HFFc6 (cell line): Measurements from ENCODE around the gene PRTN3. TPM values are rescaled to one million over a fixed set of nuclear protein-coding genes. Genes with fewer than 3 reads are reported as not detected.
A peak's percentile ranks its signal among the peaks of the same experiment; 100 is the strongest.
"Not testable (repeated sequence)": the region's sequence is repeated elsewhere in the genome, so short reads cannot be mapped to it uniquely, and the experiment has no call there.

Experiments
- DNase-seq: peaks from one replicate; pipeline ENCODE4 v3.0.0-alpha.2; 2018
- H3K27ac Mint-ChIP-seq: 2 replicates; pipeline ENCODE4 v1.8.0; 2020; ENCODE audit warnings: mild to moderate bottlenecking, mixed read lengths
- H3K27me3 Mint-ChIP-seq: 2 replicates; pipeline ENCODE4 v1.8.0; 2021; ENCODE audit warnings: mild to moderate bottlenecking, moderate library complexity, mixed read lengths; ENCODE audit not compliant: insufficient read depth
- H3K36me3 Mint-ChIP-seq: 2 replicates; pipeline ENCODE4 v1.8.0; 2021; ENCODE audit warnings: low read depth, mixed read lengths
- H3K4me1 Mint-ChIP-seq: 2 replicates; pipeline ENCODE4 v1.8.0; 2020; ENCODE audit warnings: low read depth, mixed read lengths
- H3K4me3 Mint-ChIP-seq: 2 replicates; pipeline ENCODE4 v1.8.0; 2020; ENCODE audit warnings: mild to moderate bottlenecking, moderate library complexity, mixed read lengths
- H3K9me3 Mint-ChIP-seq: 2 replicates; pipeline ENCODE4 v1.8.0; 2020; ENCODE audit warnings: mild to moderate bottlenecking, mixed read lengths
- CTCF ChIP-seq: fragments of 200-600 bp; sonication (generic); IDR thresholded peaks from 2 replicates; pipeline ENCODE4 v1.5.0; 2021; ENCODE audit warnings: antibody characterized with exemption, mild to moderate bottlenecking
- total RNA-seq, 6 experiments: library from RNA; stranded (reverse); fragmentation: NEBNext Ultra II Directional; extraction: Animal tissue kit (Norgen Biotek cat#: 25700); gene quantifications; 2 replicates in 1 of 6; 3 replicates in 5 of 6; pipeline ENCODE4 v1.2.3, GENCODE V29; 2021

The PRTN3 gene
- total RNA-seq, 6 experiments from 2014 or later: not detected

- no peak for DNase-seq
- no peaks in the 10 kb centered on the region for H3K4me1 Mint-ChIP-seq
- no peak for TF ChIP-seq CTCF
- H3K9me3 Mint-ChIP-seq: peaks cover 13% of the 10 kb centered on the region
- peak overlapping the region; percentile 32; the same call in 1 of the 2 replicates for H3K4me3 Mint-ChIP-seq
- H3K27ac Mint-ChIP-seq: peak overlapping the region; percentile 43; the same call in 1 of the 2 replicates
- H3K36me3 Mint-ChIP-seq: peaks cover 42% of the 10 kb centered on the region
- H3K27me3 Mint-ChIP-seq: peaks cover 29% of the 10 kb centered on the region
Measured at GRCh38 chr19:814152-815078, 26.4 kb upstream of the PRTN3 start.

DNA sequence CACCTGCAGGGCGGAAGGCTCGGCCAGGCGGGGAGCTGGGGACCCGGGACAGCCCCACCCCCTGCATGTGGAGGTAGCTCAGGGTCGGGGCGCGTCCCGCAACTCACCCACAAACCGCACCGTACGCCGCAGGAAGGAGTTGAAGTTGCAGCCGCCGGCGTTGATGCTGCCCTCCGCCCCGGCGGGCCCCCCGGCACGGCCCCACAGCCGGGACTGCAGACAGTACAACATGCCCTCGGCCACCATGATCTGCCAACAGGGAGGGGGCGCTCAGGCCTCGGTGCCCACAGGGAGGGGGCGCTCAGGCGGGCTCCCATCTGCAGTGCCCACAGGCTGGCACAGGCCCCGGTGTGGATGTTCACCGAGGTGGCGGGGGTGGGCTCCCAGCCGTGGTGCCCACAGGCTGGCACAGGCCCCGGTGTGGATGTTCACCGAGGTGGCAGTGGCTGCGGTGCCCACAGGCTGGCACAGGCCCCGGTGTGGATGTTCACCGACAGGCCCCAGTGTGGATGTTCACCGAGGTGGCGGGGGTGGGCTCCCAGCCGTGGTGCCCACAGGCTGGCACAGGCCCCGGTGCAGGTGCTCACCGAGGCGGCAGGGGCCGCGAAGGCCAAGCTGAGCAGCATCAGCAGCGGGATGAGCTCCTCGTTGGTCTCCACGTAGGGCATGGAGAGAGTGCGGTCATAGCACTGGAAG, 25.6 kb upstream of the PRTN3 start:
- no peaks in the 10 kb centered on the region for H3K4me1 Mint-ChIP-seq
- no peak for DNase-seq
- H3K27me3 Mint-ChIP-seq: peaks cover 21% of the 10 kb centered on the region
- H3K4me3 Mint-ChIP-seq: peak overlapping the region; percentile 32; the same call in 1 of the 2 replicates
- peaks cover 34% of the 10 kb centered on the region for H3K36me3 Mint-ChIP-seq
- H3K9me3 Mint-ChIP-seq: peaks cover 13% of the 10 kb centered on the region
- peak overlapping the region; percentile 43; the same call in 1 of the 2 replicates for H3K27ac Mint-ChIP-seq
- TF ChIP-seq CTCF: no peak

DNA sequence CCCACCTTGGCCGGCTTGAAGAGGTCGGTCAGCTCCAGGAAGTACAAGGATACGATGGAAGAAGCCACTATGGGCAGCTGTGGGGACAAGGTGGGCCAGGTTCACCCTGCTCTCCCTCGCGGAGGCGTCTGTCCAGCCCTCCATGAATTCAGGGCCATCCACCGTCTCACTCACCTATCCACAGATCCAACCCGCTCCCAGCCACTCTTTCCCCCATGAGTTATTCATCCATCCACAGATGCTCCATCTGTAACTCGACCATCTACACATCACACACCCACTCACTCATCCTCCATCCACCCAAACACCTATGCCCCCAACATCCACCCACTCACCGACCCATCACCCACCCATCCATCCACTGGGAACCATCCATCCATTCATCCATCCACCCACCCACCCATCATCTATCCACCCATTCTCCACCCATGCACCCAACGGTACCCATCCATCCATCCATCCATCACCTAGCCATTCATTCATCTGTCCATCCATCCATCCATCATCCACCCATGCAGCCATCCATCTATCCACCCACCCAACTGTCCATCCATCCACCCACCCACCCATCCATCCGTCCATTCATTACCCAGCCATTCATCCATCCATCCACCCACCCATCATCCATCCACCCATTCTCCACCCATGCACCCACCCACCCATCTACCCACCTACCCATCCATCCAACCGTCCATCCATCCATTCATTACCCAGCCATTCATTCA, 24.9 kb upstream of the PRTN3 start:
- Mint-ChIP-seq H3K27me3 (peaks cover 21% of the 10 kb centered on the region), H3K4me1 (no peaks in the 10 kb centered on the region), H3K36me3 (peaks cover 30% of the 10 kb centered on the region), H3K4me3 (peak overlapping the region; percentile 59; the same call in 1 of the 2 replicates), H3K27ac (peak overlapping the region; percentile 12; the same call in 1 of the 2 replicates), H3K9me3 (peaks cover 13% of the 10 kb centered on the region)
- DNase-seq: no peak
- TF ChIP-seq CTCF: no peak

DNA sequence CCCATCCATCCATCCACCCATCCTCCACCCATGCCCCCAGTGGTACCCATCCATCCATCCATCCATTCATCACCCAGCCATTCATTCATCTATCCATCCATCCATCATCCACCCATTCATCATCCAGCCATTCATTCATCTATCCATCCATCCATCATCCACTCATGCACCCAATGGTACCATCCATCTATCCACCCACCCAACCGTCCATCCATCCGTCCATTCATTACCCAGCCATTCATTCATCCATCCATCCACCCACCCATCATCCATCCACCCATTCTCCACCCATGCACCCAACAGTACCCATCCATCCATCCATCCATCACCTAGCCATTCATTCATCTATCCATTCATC, 24.3 kb upstream of the PRTN3 start:
- TF ChIP-seq CTCF: no peak
- DNase-seq: no peak
- Mint-ChIP-seq H3K36me3 (peaks cover 28% of the 10 kb centered on the region), H3K27me3 (peaks cover 21% of the 10 kb centered on the region), H3K9me3 (peaks cover 13% of the 10 kb centered on the region), H3K4me3 (peak overlapping the region; percentile 7; the same call in 1 of the 2 replicates), H3K27ac (no peak overlapping the region; the same call in 1 of the 2 replicates), H3K4me1 (no peaks in the 10 kb centered on the region)

GRCh38 chr19:820212-820611, 20.6 kb upstream of the PRTN3 start:
- H3K27me3 Mint-ChIP-seq, H3K4me1 Mint-ChIP-seq, H3K27ac Mint-ChIP-seq, H3K9me3 Mint-ChIP-seq, DNase-seq, H3K4me3 Mint-ChIP-seq: not testable (repeated sequence)
- H3K36me3 Mint-ChIP-seq: peaks cover 13% of the 10 kb centered on the region
